Endothelial cell of umbilical vein (primary cell): Measurements from ENCODE around the gene ITFG1. TPM values are rescaled to one million over a fixed set of nuclear protein-coding genes. Genes with fewer than 3 reads are reported as not detected.

Experiments used
- BruUV-seq: library from RNA; stranded (reverse); fragments of 400-500 nt; replicated peaks from 2 replicates; lab custom pipeline; 2021; lab: Mats Ljungman, UMichigan
- CTCF ChIA-PET: fragments of 300-600, 350-600 bp; sonication (Branson Sonifier 250); formaldehyde crosslinking; loops from one replicate; lab custom pipeline; 2021; ENCODE audit warnings: antibody characterized with exemption, inconsistent platforms; lab: Charles Lee
- POLR2A ChIA-PET: fragments of 300-600, 350-600 bp; sonication (Branson Sonifier 250); formaldehyde crosslinking; loops from one replicate; lab custom pipeline; 2021; ENCODE audit warnings: antibody characterized with exemption, inconsistent platforms; lab: Charles Lee
- DNase-seq: peaks from one replicate; pipeline ENCODE4 v3.0.0-alpha.2; 2011; ENCODE audit warnings: low read depth, low spot score
- FAIRE-seq: peaks from 2 replicates; lab custom pipeline; 2011; peaks lifted over from hg19 to GRCh38; lab: Jason Lieb, UNC
- H2AFZ ChIP-seq: 2 replicates; pipeline ENCODE4 v1.6.0; 2012; ENCODE audit warnings: low read depth, low read length, control low read depth, inconsistent platforms
- H3K27ac ChIP-seq: 2 replicates; pipeline ENCODE4 v1.5.1; 2011; ENCODE audit warnings: low read depth, mild to moderate bottlenecking, control low read depth, low read length, moderate library complexity; ENCODE audit not compliant: insufficient read depth
- H3K27me3 ChIP-seq, 2 experiments: 2 replicates each; pipeline versions ENCODE4 v1.6.0 to v1.6.1; 2011; ENCODE audit warnings: low read length in 2 of 2, mixed read lengths in 1 of 2; ENCODE audit not compliant: control insufficient read depth in 2 of 2, insufficient read depth in 2 of 2
- H3K36me3 ChIP-seq, 2 experiments: 2 replicates in 1 of 2; 3 replicates in 1 of 2; pipeline ENCODE4 v1.5.1; 2011; ENCODE audit warnings: low read length in 2 of 2, mild to moderate bottlenecking in 1 of 2, moderate library complexity in 1 of 2; ENCODE audit not compliant: control insufficient read depth in 2 of 2, insufficient read depth in 2 of 2; ENCODE audit errors: extremely low read depth in 1 of 2
- H3K4me1 ChIP-seq: 3 replicates; pipeline ENCODE4 v1.5.1; 2011; ENCODE audit warnings: mild to moderate bottlenecking, low read length; ENCODE audit not compliant: control insufficient read depth, insufficient read depth; ENCODE audit errors: extremely low read depth
- H3K4me2 ChIP-seq: 2 replicates; pipeline ENCODE4 v1.6.1; 2011; ENCODE audit warnings: low read length, control low read depth, mixed read lengths; ENCODE audit not compliant: insufficient read depth
- H3K4me3 ChIP-seq, 3 experiments: fragments of 200-600 bp in 1 of 3; sonication (generic), shearing (Covaris generic) in 1 of 3; replicated peaks in 1 of 3; 2 replicates each; pipeline ENCODE4 v1.5.1; 2011 to 2016; ENCODE audit warnings: control low read depth in 3 of 3, low read length in 3 of 3, mild to moderate bottlenecking in 2 of 3, inconsistent platforms in 1 of 3, low read depth in 1 of 3, moderate library complexity in 1 of 3; ENCODE audit not compliant: insufficient read depth in 1 of 3
- H3K79me2 ChIP-seq: 2 replicates; pipeline ENCODE4 v1.6.0; 2012; ENCODE audit warnings: low read length, inconsistent platforms; ENCODE audit not compliant: control insufficient read depth, insufficient read depth
- H3K9ac ChIP-seq: replicated peaks from 2 replicates; pipeline ENCODE3; 2011; ENCODE audit warnings: low read length, control low read depth; ENCODE audit not compliant: insufficient read depth; ENCODE audit errors: extremely low read depth
- H3K9me1 ChIP-seq: replicated peaks from 3 replicates; pipeline ENCODE4 v1.6.0; 2011; ENCODE audit warnings: mild to moderate bottlenecking, low read length; ENCODE audit not compliant: control insufficient read depth, insufficient read depth; ENCODE audit errors: extremely low read depth
- H3K9me3 ChIP-seq: replicated peaks from 2 replicates; pipeline ENCODE4 v1.5.1; 2012; ENCODE audit warnings: low read length, inconsistent platforms; ENCODE audit not compliant: control insufficient read depth, insufficient read depth
- H4K20me1 ChIP-seq: replicated peaks from 2 replicates; pipeline ENCODE3; 2011; ENCODE audit warnings: mild to moderate bottlenecking, low read length; ENCODE audit not compliant: control insufficient read depth, insufficient read depth; ENCODE audit errors: extremely low read depth
- CTCF ChIP-seq, 2 donors: IDR thresholded peaks; 1 replicate in 1 of 2; 2 replicates in 1 of 2; pipeline ENCODE4 v1.5.1; 2011; ENCODE audit warnings: low read length in 2 of 2, mild to moderate bottlenecking in 2 of 2, moderate library complexity in 2 of 2, control low read depth in 1 of 2, inconsistent platforms in 1 of 2, low read depth in 1 of 2; ENCODE audit not compliant: insufficient read depth in 1 of 2; ENCODE audit errors: extremely low read depth in 1 of 2
- EZH2 ChIP-seq: IDR thresholded peaks from 2 replicates; pipeline ENCODE4 v1.6.1; 2012; ENCODE audit warnings: borderline replicate concordance, low read depth, mild to moderate bottlenecking, moderate library complexity, low read length, inconsistent platforms; ENCODE audit not compliant: severe bottlenecking
- FOS ChIP-seq: IDR thresholded peaks from 2 replicates; pipeline ENCODE4 v1.6.1; 2011; ENCODE audit warnings: mild to moderate bottlenecking, low read length, moderate library complexity, borderline replicate concordance; ENCODE audit not compliant: insufficient read depth
- GATA2 ChIP-seq: IDR thresholded peaks from 2 replicates; pipeline ENCODE4 v1.7.0; 2011; ENCODE audit warnings: low read depth, mild to moderate bottlenecking, moderate library complexity, mixed read lengths, low read length; ENCODE audit not compliant: insufficient read length, insufficient read depth
- JUN ChIP-seq: IDR thresholded peaks from 2 replicates; pipeline ENCODE4 v1.6.1; 2011; ENCODE audit warnings: borderline replicate concordance, low read depth; ENCODE audit not compliant: insufficient read length, insufficient read depth
- MYC ChIP-seq: IDR thresholded peaks from one replicate; pipeline ENCODE4 v1.6.1; 2011; ENCODE audit warnings: mild to moderate bottlenecking, low read depth, low read length
- POLR2A ChIP-seq: IDR thresholded peaks from 2 replicates; pipeline ENCODE4 v1.6.1; 2012; ENCODE audit warnings: low read depth, mild to moderate bottlenecking, control low read depth, low read length
- POLR2AphosphoS5 ChIP-seq: IDR thresholded peaks from 2 replicates; pipeline ENCODE4 v1.6.1; 2012; ENCODE audit warnings: low read depth, mild to moderate bottlenecking, control low read depth, low read length, moderate library complexity; ENCODE audit not compliant: insufficient read depth
- dilution Hi-C: fragments of 300-500 bp; cut with MboI; formaldehyde crosslinking; loops from one replicate; pipeline ENCODE4 v1.15.0; 2019; ENCODE audit warnings: low sequenced_read_pairs; ENCODE audit not compliant: extremely low pct_ligation_motif_present
- intact Hi-C: fragments of 100-400 bp; cut with micrococcal nuclease; formaldehyde crosslinking; loops from one replicate; pipeline ENCODE4 v1.10.0; 2022
- polyA plus RNA-seq, 4 experiments: library from polyadenylated mRNA; depleted of rRNA in 3 of 4; stranded (reverse) in 3 of 4; unstranded in 1 of 4; fragments of >200 nt; gene quantifications; 2 replicates each; pipeline versions ENCODE4 v1.2.1 to v1.2.3, GENCODE V29; 2011 to 2012; ENCODE audit warnings: missing spikeins in 1 of 4
- total RNA-seq: library from RNA; stranded (reverse); gene quantifications from 2 replicates; pipeline ENCODE4 v1.2.3, GENCODE V29; 2021
- TF ChIP-seq, protein P1 (sequence below): IDR thresholded peaks from 2 replicates; pipeline ENCODE4 v1.6.1; 2011; ENCODE audit not compliant: insufficient read depth, insufficient read length

Gene ITFG1
- total and polyA plus RNA-seq, 2 donors (not counting 3 experiments of a cell fraction or from before 2014, with no cell fraction given) = 32.1 to 44.2 TPM

DNA sequence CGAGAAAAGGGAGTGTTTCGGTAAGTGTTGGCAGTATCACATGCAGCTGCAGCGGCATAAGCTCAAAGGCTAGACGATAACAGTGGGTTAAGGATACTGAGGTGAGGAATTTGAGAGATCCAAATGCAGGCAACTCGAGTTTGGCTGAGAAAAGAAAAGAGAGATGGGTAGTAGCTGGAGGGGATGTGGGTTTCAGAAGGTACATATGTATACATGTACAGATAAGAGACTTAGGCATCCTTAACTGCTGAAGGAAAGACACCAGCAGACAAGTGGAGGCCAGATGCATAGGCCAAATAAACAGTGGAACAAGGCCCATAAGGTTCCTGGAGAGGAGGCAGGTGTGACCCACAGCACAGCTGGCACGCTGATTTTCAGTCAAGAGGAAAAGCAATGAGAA is 230.6 kb downstream of the ITFG1 start:
- intact Hi-C loops = no loop called here
- ChIA-PET POLR2A (no interaction called here), CTCF (interaction anchor here (1.0 kb wide), 1 partner anchor 8 kb away, joined by 3 read pairs; no protein-coding TSS in a partner anchor)
- dilution Hi-C loops = no loop called here
- H3K27ac ChIP-seq = no peak overlapping the region
- H3K9ac ChIP-seq = no peak overlapping the region
- no TSS peak for BruUV-seq
- no peaks in the 10 kb centered on the region for H3K79me2 ChIP-seq
- no peak overlapping the region for H2AFZ ChIP-seq
- no peak overlapping the region for H3K4me3 ChIP-seq
- H3K4me1 ChIP-seq = no peaks in the 10 kb centered on the region
- H3K9me3 ChIP-seq = no peaks in the 10 kb centered on the region
- H3K4me2 ChIP-seq = no peak overlapping the region
- TF ChIP-seq EZH2 (no peak), JUN (no peak), FOS (no peak), GATA2 (no peak), CTCF (IDR thresholded peaks at IDR 0.05; ENCODE audit: extremely low read depth in 1 of 2, insufficient read depth in 1 of 2, low read depth in 1 of 2, low read length in 2 of 2) (no peak), POLR2AphosphoS5 (no peak), MYC (no peak), POLR2A (no peak)
- TF ChIP-seq, protein P1, sequence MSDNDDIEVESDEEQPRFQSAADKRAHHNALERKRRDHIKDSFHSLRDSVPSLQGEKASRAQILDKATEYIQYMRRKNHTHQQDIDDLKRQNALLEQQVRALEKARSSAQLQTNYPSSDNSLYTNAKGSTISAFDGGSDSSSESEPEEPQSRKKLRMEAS = no peak
- H3K36me3 ChIP-seq = no peaks in the 10 kb centered on the region
- H4K20me1 ChIP-seq = no peaks in the 10 kb centered on the region
- H3K27me3 ChIP-seq = no peaks in the 10 kb centered on the region
- FAIRE-seq (no peak), DNase-seq (no peak)
- H3K9me1 ChIP-seq = no peaks in the 10 kb centered on the region
